HL-60/S4 (cell line): ENCODE data around the gene CFAP46.
"Not testable (repeated sequence)": the region's sequence is repeated elsewhere in the genome, so short reads cannot be mapped to it uniquely, and the experiment has no call there.

Experiments
- in situ Hi-C: fragments of 300-500 bp; cut with MboI; formaldehyde crosslinking; loops from 2 replicates; pipeline ENCODE4 v1.14.3; 2022; ENCODE audit warnings: low sequenced_read_pairs

CFAP46 gene

DNA sequence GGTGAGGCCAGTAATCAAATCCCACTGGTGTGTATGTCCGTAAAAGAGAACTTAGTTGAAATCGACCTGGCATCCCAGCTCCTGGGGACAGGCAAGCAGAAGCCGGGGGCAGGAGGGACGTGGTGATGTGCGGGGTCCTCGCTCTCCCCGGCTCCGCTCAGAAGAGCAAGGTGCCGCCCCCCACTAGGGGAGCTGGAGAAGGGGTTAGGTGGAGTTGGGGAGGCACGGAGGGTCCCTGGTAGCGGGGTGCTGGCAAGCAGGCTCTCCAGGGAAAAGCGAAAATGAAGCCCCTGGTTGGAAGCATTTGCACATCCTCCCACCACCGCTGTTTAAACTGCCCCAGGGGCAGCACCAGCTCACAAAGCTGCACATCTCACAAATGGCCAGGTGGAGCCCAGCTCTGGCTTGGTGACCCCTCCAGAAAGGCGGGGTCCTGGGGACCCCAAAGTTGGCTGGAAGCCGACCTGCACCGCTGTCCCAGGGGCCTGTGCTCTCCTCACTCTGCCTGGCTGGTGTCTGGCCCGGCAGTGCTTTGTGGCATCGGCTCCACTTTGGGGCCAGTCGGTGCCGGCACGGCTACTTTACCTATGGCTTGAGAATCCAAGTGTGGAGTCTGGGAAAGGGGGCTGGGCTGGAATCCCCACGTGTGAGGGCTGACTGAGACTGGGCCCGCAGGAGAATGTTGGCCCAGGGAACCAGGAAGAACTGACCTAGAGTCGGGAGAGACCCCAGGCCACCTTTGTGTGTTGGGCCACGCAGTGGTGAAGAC lies 2.9 kb upstream of the CFAP46 start:
- in situ Hi-C loops, result no loop called here

DNA sequence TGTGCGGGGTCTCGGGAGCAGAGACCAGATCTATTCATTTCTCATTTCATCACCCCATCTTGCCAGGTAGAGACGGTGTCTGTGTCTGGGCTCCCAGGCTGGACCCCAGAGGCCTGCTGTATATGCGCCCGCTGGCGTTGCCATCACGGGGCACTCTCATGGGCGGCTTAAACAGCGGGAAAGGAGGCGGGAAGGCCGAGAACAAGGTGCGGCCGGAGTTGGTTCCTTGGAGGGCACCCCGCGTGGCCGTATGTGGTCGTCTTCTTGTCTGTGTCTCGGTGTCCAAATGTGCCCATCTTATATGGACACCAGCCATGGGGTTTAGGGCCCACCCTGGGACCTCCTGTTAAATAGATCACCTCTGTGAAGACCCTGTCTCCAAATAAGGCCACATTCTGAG lies 2.1 kb upstream of the CFAP46 start:
- in situ Hi-C loops, result no loop called here

DNA sequence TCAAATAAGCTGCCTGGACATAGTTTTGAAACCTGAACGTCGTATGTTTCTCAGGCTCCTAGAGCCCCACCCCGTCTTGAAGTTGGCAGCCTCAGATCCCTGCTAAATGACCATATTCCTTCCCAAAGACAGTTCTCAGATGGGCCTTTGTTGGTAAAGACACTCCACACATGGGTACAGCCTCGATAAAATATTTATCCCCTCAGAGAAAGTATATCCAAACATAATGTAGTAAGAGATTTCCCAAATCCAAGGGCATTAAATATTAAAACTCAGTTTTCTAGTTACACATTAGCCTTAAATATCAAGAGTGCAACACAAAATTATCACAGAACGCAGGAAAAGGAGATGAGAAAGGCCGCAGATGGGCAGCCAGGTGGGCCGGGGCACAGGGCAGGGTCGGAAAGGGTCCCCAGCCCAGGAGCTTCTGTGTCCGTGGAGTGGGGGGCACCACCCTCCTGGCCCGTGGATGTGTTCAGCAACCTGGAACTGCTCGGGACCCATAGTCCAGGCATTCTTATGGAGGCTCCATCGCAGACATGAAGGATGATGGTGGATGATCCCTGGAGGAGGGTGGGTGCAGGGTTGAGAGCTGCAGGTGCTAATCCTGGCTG lies 1.5 kb upstream of the CFAP46 start:
- in situ Hi-C loops, result no loop called here

DNA sequence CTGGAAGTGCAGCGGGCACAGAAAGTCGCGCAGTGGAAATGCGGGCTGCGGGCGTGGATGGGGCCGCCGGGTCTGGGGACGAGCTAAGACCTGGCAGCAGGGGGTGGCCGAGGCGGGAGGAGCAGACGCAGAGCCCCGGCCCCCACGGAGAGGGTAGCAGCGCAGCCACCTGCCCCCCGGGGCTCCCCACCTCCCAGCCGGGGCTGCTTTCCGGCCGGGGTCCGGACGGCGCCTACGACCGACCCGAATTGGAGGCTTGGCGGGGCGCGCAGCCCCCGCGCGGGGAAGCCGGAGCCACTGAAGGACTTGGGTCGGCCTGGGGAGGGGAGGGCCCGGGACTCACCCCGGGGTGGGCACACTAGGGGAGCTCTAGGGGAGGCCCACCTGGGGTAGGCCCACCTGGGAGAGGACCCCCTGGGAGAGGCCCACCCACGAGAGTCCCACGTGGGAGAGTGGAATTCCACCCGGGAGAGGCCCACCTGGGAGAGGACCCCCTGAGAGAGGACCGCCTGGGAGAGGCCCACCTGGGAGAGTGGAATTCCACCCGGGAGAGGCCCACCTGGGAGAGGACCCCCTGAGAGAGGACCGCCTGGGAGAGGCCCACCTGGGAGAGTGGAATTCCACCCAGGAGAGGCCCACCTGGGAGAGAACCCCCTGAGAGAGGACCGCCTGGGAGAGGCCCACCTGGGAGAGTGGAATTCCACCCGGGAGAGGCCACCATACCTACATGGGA lies 854 bp upstream of the CFAP46 start:
- in situ Hi-C loops, result no loop called here

DNA sequence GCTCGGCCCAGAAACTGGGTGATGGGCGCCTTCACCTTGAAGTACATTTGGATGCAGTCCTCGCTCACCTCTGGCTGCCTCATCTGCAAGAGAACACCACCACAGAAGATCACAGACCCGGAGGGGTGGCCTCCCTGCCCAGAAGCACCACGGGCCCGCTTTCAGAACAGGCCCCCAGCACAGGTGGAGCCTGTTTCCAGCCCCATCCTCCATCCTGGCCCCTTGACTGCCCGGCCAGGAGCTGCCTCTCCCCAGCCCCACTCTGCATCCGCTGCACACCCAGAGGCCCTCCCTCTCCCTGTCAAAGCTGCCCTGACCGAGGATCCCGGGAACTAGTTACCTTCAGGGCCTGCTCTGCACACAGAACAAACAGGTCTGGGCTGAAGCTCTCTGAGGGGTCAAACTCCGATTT lies 724 bp downstream of the CFAP46 start:
- in situ Hi-C loops, result no loop called here

DNA sequence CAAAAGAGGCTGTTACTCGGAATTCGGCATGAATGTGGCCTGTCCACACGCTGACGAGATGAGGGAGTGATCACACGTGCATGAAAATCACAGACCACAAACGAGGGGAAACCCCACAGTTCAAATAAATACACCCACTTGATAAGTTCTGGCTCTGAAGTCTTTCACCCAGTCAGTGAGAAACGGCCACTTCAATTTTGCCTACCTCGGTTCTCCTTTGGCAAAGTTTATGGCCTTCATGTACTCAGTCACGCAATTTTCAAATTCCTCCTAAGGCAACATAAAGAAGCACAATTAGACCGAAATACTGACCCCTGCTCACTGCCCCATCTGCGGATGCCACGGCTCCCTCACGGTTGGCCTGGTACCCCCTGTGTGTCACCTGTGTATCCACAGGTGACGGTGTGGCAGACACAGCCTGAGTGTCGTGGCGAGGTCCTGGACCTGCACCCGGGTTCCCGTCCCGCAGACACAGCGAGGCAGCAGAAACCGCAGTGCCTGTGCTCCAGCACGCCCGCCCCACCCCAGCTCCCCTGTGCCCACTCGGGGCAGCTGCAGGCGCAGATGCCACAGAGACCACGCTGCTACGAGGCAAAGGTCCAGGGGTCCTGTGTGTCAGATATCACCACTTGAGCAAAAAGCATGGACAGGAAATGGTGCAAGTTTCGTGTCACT lies 1.4 kb downstream of the CFAP46 start:
- in situ Hi-C loops, result no loop called here

DNA sequence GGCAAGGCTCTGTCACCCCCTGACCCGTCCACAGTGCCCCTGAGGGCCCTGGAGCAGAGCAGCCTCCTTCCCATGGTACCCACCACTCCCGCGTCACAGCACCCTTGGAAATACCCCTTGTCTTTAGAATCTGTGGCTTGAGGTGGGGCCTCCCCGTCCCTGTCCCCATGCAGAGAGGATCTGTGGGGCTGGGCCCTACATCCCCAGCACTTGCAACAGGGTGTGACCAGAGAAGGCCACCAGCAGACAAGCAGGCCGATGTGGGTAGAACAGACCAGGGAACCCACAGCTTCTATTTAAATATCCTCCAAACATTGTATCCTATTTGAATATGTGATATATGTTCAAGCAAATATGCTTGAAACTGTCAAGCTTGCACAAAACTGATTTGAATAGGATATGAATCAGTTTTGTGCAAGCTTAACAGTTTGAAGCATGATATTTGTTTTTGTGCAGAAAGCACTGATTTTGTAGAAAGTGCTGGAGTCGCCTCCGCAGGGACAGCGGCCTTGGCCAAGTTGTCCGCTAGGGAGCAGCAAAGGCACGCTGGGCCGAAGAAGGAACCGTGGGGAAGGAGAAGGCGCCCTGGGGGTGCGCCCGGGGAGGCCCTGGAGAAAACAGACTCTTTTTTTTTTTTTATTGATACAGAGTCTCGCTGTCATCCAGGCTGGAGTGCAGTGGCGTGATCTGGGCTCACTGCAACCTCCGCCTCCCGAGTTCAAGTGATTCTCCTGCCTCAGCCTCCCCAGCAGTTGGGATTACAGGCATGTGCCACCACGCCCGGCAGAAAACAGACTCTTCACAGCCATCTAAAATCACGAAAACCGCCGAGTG lies 2.2 kb downstream of the CFAP46 start:
- in situ Hi-C loops, result no loop called here

DNA sequence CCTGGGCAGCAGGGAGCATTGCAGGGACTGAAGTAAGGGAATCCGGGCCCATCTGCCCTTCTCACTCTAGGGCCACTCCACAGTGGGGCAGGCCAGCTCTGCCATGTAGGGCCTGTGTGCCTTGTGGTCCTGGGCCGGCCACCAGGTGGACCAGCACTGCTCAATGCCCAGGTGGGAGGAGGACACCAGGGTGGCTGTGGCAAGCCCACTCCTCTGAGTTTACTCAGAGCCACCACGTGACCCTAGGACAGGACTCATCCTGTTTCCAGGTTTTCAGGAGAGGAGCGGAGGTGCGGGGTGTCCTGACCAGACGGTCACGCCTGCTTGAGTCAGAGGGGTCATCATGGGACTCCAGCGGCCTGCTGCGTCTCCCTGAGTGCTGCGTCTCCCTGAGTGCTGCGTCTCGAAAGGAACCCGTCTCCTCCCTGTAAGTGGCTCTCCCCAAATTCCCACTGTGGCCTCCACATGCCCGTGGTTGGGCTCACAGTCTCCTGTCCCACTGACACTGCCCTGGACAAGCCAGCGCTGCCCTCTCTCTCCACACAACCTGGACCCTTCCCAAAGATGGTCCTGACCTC lies 2.9 kb downstream of the CFAP46 start:
- in situ Hi-C loops, result no loop called here

DNA sequence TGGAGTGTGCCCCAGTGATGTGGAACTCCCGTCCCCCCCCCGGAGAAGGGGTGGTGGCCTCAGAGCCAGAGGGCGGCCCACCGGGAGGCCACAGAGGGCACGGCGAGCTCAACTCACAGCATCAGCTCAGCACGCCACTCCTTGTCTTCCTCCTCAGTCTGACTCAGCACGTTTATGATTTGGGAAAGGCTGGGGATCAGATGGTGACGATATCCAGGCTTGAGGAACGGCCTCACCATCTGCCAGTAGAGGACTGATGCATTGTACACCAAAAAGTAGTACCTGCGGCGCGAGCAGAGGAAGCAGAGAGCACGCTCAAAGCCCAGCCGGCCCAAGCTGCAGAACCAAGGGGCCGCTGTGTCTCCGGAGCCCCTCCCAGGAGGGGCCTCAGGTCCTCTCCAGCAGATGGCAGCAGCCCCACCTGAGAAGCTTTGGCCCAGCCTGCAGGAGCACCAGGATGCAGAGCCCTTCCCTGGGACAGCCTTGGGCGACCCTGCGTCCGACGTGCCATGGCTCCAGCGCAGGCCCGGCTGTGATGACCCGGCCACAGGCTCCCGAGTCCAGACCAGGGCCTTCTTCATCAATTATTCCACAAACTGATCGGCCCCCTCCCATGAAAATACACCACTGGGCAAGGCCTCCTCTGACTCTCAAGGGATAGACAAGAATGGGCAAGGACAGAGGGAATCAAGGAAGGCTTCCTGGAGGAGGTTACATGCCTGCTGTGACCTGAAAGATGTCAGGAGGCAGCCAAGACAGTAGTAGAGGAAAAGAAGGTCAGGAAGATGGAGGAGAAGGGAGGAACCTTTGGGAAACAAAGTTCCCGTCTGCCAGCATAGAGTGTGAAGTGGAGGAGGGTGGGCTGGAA lies 3.7 kb downstream of the CFAP46 start:
- in situ Hi-C loops, result no loop called here

DNA sequence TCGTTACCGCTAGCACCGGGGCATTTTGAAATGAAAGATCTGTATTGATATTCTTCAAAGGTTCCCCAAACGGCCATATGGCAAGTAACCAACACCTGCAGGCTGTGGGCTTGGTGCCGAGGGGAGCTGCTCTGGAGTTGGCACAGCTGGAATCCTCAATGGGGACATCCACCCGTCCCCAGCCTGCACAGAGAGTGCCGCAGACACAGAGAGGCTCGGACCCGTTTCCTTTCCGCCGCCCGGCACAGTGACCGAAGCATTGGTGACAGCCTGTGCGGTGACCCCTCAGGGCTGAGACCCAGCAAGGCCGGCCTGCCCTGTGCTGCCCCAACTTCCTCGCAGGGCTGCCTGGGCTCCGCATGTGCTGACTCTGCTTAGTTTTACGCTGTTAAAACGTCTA lies 4.5 kb downstream of the CFAP46 start:
- in situ Hi-C loops, result no loop called here

DNA sequence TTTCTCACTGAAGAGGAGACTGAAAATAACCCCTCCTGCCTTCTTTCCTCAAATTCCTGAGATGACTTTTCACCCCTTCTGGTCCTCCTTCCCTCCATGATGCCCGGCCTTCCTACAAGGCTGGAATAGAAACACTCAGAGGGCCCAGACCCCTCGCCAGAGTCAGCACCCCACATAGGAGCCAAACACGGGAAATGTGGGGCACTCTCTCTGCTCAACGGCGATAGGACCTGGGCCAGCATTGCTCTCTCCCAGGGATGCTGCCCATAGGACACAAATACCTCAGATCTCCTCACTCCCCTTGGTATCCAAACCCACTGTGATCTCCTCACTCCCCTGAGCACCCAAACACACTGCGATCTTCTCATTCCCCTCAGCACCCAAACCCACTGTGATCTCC lies 7.4 kb downstream of the CFAP46 start:
- in situ Hi-C loops, result no loop called here

DNA sequence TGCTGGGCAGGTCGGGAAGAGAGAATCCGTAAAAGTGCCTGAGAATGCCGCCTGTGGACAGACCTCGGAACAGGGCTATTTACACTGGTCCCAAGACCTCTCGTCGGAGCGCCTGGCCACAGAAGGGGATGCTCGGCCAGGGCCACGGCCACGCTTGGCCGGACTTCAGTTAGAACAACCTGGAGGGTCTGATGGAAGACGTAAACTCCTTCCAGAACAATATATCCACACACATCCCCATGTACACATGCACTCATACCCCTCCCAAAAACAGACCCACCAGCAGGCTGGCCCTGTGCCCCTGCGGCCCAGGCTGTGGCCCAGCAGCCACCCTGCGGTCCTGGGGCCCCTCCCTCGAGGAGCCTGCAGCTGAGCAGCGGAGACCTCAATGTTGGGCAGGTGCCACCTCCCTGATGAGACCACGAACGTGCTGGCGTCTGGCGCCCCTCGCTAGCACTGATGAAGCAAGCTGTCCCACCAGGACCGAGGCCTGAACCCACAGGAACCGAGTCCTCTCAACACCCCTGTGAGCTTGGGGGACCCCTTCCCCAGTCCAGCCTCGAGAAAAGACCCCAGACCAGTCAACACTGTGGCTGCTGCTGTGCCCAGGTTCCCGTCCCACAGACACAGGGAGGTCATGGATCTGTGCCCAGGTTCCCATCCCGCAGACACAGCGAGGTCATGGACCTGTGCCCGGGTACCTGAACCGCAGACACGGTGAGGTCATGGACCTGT lies 8.9 kb downstream of the CFAP46 start:
- in situ Hi-C loops, result no loop called here

DNA sequence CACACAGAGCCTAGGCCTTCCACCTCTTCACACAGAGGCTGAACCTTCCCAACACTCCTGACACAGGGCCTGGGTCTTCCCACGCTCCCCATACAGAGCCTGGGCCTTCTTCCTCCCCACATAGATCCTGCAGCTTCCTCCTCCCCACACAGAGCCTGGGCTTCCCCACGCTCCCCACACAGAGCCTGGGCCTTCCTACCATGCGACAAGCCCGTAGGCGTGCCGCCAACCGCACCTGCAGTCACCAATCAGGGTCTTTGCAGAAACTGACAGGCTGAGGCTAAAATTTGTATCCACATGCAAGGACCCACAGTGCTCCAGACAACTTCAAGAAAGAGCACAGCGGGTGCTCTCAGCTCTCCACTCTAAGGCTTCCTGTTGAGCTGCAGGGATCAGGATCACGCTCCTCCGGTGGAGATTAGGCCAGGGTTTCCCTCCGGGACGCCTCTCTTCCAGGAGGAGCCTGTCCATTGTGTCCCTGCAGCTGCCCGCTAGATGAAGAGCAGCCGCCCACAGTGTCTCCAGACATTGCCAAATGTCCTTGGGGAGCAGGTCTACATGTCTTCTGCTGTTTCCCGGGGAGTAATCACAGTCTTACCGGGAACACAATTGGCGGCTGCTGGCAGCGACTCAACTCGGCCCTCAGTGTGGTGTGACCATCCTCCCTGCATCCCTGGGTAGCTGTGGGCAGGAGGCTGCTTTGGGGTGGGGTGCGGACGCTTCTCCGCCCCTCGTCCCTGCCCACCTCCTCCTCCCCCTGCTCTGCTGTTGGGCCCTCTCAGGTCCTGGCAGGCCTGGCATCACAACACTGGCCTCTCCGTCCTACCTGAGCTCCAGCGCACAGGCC lies 9.7 kb downstream of the CFAP46 start:
- in situ Hi-C loops, result no loop called here

DNA sequence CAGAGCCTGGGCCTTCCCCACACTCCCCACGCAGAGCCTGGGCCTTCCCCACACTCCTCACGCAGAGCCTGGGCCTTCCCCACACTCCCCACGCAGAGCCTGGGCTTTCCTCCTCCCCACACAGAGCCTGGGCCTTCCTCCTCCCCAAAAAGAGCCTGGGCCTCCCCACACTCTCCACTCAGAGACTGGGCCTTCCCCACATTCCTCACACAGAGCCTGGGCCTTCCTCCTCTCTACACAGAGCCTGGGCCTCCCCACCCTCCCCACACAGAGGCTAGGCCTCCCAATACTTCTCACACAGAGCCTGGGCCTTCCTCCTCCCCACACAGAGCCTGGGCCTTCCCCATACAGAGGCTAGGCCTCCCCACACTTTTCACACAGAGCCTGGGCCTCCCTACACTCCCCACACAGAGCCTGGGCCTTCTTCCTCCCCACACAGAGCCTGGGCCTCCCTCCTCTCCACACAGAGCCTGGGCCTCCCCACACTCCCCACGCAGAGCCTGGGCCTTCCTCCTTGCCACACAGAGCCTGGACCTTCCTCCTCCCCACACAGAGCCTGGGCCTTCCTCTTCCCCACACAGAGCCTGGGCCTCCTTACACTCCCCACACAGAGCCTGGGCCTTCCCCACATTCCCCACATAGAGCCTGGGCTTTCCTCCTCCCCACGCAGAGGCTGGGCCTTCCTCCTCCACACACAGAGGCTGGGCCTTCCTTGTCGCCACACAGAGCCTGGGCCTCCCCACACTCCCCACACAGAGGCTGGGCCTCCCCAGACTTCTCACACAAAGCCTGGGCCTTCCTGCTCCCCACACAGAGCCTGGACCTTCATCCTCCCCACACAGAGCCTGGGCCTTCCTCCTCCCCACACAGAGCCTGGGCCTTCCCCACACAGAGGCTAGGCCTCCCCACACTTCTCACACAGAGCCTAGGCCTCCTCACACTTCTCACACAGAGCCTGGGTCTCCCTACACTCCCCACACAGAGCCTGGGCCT lies 10.8 kb downstream of the CFAP46 start:
- in situ Hi-C loops, result not testable (repeated sequence)

DNA sequence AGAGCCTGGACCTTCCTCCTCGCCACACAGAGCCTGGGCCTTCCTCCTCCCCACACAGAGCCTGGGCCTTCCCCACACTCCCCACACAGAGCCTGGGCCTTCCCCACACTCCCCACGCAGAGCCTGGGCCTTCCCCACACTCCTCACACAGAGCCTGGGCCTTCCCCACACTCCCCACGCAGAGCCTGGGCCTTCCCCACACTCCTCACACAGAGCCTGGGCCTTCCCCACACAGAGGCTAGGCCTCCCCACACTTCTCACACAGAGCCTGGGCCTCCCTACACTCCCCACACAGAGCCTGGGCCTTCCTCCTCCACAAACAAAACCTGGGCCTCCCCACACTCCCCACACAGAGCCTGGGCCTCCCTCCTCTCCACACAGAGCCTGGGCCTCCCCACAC lies 11.7 kb downstream of the CFAP46 start:
- in situ Hi-C loops, result not testable (repeated sequence)

DNA sequence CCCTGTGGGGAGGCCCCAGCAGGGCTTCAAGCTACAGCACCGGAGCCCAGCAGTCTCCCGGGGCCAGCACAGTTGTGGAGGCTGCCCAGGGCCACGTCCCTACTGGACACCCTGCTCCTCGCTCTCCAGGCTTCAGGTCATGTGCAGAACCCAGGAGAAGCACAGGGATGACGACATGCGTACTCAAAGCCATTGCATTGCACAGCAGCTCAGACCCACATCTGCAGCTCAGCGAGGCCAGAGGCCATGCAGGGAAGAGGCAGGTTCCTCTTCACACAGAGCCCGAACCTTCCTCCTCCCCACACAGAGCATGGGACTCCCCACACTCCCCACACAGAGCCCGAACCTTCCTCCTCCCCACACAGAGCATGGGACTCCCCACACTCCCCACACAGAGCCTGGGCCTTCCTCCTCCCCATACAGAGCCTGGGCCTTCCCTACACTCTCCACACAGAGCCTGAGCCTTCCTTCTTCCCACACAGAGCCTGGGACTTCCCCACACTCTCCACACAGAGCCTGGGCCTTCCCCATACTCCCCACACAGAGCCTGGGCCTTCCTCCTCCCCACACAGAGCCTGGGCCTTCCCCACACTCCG lies 12.3 kb downstream of the CFAP46 start:
- in situ Hi-C loops, result no loop called here
